HTR-8/SVneo (cell line): ENCODE measurements around the gene TSPAN4.
A peak's percentile ranks its signal among the peaks of the same experiment; 100 is the strongest.

Experiments used
- DNase-seq: peaks from one replicate; pipeline ENCODE4 v3.0.0; 2011; ENCODE audit warnings: low spot score, mixed read lengths; ENCODE audit not compliant: insufficient read length
- FAIRE-seq: peaks from 2 replicates; lab custom pipeline; 2011; peaks lifted over from hg19 to GRCh38; lab: Jason Lieb, UNC

TSPAN4 gene

GRCh38 chr11:847876-848275, 5.2 kb downstream of the TSPAN4 start:
- FAIRE-seq (no peak), DNase-seq (no peak)

GRCh38 chr11:848380-848931, 5.8 kb downstream of the TSPAN4 start:
- FAIRE-seq, result no peak
- no peak for DNase-seq

GRCh38 chr11:849104-849824, 6.6 kb downstream of the TSPAN4 start:
- FAIRE-seq (no peak), DNase-seq (no peak)

GRCh38 chr11:849951-850774, 7.5 kb downstream of the TSPAN4 start:
- no peak for DNase-seq
- FAIRE-seq, result no peak

- DNase-seq, result no peak
These were observed 8.4 kb downstream of the TSPAN4 start for GRCh38 chr11:850775-851763.

DNA sequence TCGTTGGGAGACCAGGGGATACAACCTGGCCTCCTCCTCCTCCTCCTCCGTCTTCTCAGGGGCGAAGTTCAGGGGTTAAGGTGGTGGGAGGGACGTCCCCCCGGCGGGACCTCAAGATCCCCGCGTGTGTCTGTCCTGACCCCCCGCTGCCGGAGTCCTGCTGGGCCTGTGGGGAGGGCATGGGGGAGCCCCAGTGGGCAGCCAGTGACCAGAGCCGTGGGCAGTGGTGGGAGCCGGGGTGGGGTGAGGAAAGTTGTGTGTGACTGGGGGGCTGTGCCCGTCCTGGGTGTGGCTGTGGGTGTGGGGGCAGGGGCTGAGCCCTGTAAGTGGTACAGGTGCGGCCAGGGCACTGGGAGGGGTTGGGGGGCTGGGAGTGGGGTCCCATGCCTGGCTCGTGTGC, 10.1 kb downstream of the TSPAN4 start:
- no peak for FAIRE-seq

More at GRCh38 chr11:850775-851763, 8.4 kb downstream of the TSPAN4 start:
- FAIRE-seq, result peak; percentile 16

GRCh38 chr11:853682-854448, 11.2 kb downstream of the TSPAN4 start:
- FAIRE-seq (no peak), DNase-seq (no peak)

More for the DNA sequence above, 10.1 kb downstream of the TSPAN4 start:
- DNase-seq, result no peak

DNA sequence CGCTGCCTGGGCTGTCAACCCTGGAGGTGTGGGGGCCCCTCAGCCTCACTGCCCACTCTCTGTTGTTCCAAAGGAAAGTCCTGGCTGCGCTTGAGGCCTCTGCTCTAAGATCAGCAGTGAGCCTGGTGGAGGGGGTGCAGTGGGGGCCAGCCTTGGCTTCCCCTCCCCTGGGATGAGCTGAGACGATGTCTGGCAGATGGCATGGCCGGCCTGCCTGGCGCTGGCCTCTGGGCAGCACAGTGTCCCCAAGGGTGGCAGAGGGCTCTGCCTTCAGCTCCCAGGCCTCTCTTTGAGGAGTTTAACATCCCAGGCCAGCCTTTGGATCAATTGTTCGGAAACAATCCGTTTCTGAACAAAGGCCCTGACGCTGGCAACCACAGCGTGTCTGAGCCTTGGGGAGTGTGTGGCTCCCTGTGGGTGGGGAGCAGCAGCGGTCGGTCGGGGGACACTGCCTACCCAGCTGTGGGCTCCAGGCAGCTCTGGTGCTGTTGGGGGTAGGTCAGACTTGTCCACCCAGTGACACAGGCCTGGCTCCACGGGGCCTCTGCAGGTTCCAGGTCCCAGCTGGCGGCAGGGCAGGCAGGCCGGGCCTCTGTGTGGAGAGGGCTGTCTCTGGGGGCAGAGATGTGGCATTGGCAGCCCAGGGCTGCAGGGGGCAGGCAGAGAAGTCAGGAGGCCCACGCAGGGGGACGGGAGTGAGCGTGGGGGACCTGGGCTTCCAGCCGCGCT, 12.1 kb downstream of the TSPAN4 start:
- no peak for FAIRE-seq

GRCh38 chr11:855330-855674, 12.7 kb downstream of the TSPAN4 start:
- FAIRE-seq (no peak), DNase-seq (no peak)

More for the DNA sequence above, 12.1 kb downstream of the TSPAN4 start:
- no peak for DNase-seq

DNA sequence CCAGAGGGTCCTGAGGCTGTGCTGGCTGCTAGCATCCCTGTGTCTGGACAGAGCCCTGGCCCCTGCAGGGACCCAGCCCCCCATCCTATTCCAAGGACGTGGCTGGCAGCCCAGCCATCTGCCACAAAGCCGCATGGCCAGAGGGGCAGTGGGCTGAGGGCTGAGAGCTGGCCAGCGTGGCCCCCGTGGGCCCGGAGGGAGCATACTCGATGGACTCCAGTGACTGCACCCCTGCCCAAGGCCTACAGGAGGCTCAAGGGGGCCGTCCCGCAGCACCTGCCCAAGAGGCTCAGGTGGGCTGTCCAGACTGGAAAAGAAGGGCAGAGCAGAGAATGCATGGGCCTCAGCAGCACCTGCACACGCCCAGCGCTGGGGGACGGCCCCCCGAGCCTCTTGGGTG, 13.1 kb downstream of the TSPAN4 start:
- no peak for DNase-seq
- no peak for FAIRE-seq

GRCh38 chr11:856397-856796, 13.7 kb downstream of the TSPAN4 start:
- FAIRE-seq, result no peak
- DNase-seq, result no peak

GRCh38 chr11:858053-858761, 15.6 kb downstream of the TSPAN4 start:
- FAIRE-seq, result no peak
- no peak for DNase-seq

DNA sequence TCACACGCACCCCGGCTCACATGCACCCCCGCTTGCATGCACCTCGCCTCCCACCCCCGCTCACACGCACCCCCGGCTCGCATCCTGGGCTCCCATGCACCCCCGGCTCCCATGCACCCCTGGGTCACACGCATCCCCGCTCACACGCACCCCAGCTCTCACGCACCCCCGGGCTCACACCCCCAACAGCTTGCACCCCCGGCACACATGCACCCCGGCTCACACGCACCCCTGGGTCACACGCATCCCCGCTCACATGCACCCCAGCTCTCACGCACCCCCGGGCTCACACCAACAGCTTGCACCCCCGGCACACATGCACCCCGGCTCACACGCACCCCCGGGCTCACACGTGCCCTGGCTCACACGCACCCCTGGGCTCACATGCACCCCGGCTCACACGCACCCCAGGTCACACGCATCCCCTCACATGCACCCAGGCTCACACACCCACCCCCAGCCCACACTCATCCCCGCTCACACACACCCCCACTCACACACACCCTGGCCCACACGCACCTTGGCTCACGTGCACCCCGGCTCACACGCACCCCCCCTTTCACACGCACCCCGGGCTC, 16.2 kb downstream of the TSPAN4 start:
- FAIRE-seq (no peak), DNase-seq (no peak)

- DNase-seq (no peak), FAIRE-seq (no peak)
These were observed 16.9 kb downstream of the TSPAN4 start for GRCh38 chr11:859394-860131.

DNA sequence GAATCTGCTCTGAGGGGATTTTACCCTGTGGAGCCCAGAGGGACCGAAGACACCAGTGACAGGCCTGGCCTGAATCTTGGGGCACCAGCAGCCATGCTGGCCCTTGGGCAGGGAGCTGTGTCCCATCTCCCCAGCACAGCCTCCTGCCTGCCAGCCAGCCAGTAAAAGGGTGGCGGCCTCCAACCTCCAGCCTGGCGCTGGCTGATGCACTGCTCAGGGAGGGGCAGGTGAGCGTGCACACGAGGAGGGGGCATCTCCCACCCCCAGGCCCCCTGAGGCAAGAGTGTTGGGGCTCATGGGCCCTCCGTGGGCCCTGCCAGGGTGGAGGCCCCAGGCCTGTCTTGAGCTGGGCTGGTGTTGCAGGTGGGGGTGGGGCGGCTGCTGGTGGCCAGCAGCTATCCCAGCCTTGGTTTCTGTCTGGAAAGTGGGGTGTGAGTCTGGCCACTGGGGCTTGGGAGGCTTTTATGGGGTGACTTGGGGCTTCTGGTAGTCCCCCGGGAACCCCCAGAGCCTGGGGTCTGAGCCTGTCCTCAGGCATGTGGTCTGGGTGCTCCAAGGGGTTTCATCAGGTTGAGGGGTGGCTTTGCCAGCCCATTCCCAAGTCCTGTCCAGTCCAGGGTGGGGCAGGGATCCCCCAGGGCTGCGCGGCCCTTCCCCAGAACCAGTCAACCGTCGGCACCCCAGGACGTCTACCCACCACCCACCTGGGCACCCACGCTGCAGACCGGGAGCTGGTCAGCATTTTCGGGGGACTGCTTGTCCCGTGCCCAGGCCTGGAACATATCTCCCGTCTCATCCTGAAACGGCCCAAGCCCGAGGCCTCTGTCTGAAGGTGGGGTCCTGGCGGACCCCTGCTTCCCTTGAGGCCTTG, 17.8 kb downstream of the TSPAN4 start:
- DNase-seq (no peak), FAIRE-seq (no peak)

- no peak for DNase-seq
- FAIRE-seq, result no peak
These were observed 18.4 kb downstream of the TSPAN4 start for GRCh38 chr11:861105-861479.
